Measurements from ENCODE around the gene PAGE1. TPM values are rescaled to one million over a fixed set of nuclear protein-coding genes. Genes with fewer than 3 reads are reported as not detected.
"Not testable (repeated sequence)": the region's sequence is repeated elsewhere in the genome, so short reads cannot be mapped to it uniquely, and the experiment has no call there.

The PAGE1 gene, protein sequence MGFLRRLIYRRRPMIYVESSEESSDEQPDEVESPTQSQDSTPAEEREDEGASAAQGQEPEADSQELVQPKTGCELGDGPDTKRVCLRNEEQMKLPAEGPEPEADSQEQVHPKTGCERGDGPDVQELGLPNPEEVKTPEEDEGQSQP
- total RNA-seq (2021; ENCODE audit: unreplicated experiment) (not detected), Bru-seq, nascent RNA (not detected), BruChase-seq, experiment 1, labeled RNA remaining after a 6-hour chase (not detected), BruChase-seq, experiment 2, labeled RNA remaining after a 2-hour chase (not detected)
- not detected in 2 replicates for polyA plus RNA-seq (2012)
- long read RNA-seq: 0 reads

- DNase-seq (ENCODE audit: low read depth, low spot score) (no peak), ATAC-seq (no peak)
- H3K9ac ChIP-seq (ENCODE audit: low read length): no peak within 1 kb of the TSS
- intact Hi-C loops (cut with micrococcal nuclease): no loop called here
- no peaks in the 10 kb centered on the region for H3K9me3 ChIP-seq (ENCODE audit: control insufficient read depth in 1 of 2, insufficient read depth in 1 of 2, low read depth in 1 of 2, low read length in 2 of 2)
- no peaks in the 10 kb centered on the region for H3K9me2 ChIP-seq (ENCODE audit: insufficient read depth)
- no peaks in the 10 kb centered on the region for H3K4me1 ChIP-seq (ENCODE audit: control insufficient read depth in 1 of 2, insufficient read depth in 2 of 2, low read length in 2 of 2)
- no peak within 1 kb of the TSS for H3K27ac ChIP-seq (ENCODE audit: low read depth, low read length)
- no peak within 1 kb of the TSS for H3K4me2 ChIP-seq (ENCODE audit: low read length)
- H3K36me3 ChIP-seq (ENCODE audit: control insufficient read depth in 1 of 2, insufficient read depth in 2 of 2, low read length in 2 of 2): no peaks in the 10 kb centered on the region
- TF ChIP-seq POLR2AphosphoS5 (IDR thresholded peaks at IDR 0.05; ENCODE audit: low read depth, low read length) (no peak), EGR1 (IDR thresholded peaks at IDR 0.05; ENCODE audit: low read depth) (no peak), YY1 (IDR thresholded peaks at IDR 0.05; ENCODE audit: extremely low read depth, insufficient replicate concordance, low read depth, low read length) (no peak)
- TF ChIP-seq, protein P1, sequence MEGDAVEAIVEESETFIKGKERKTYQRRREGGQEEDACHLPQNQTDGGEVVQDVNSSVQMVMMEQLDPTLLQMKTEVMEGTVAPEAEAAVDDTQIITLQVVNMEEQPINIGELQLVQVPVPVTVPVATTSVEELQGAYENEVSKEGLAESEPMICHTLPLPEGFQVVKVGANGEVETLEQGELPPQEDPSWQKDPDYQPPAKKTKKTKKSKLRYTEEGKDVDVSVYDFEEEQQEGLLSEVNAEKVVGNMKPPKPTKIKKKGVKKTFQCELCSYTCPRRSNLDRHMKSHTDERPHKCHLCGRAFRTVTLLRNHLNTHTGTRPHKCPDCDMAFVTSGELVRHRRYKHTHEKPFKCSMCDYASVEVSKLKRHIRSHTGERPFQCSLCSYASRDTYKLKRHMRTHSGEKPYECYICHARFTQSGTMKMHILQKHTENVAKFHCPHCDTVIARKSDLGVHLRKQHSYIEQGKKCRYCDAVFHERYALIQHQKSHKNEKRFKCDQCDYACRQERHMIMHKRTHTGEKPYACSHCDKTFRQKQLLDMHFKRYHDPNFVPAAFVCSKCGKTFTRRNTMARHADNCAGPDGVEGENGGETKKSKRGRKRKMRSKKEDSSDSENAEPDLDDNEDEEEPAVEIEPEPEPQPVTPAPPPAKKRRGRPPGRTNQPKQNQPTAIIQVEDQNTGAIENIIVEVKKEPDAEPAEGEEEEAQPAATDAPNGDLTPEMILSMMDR (IDR thresholded peaks at IDR 0.05 in 2 of 3, conservative IDR thresholded peaks at IDR 0.05 in 1 of 3; ENCODE audit: borderline replicate concordance in 1 of 3, insufficient read depth in 1 of 3, low read depth in 2 of 3, low read length in 2 of 3): peak in 2 of 3 experiments; percentile 13 to 24; a peak in 1 of 6 replicates
- no peaks in the 10 kb centered on the region for H3K79me2 ChIP-seq (ENCODE audit: insufficient read depth, low read length)
- CTCF ChIA-PET: no interaction called here
- no TSS peak for BruUV-seq (replicated peaks)
- RAD21 ChIA-PET (ENCODE audit: low non-redundant PET in 1 of 2, low total read pairs in 2 of 2, uncharacterized antibody in 2 of 2, unreplicated experiment in 2 of 2): no interaction called here
- H3K27me3 ChIP-seq (ENCODE audit: insufficient read depth, low read length): peaks cover 7% of the 10 kb centered on the region
- no peak within 1 kb of the TSS for H3K4me3 ChIP-seq (replicated peaks in 1 of 2; ENCODE audit: low read depth in 1 of 2, low read length in 2 of 2)
- POLR2A ChIA-PET: no interaction called here
- H2AFZ ChIP-seq (ENCODE audit: low read depth, low read length, poor library complexity, severe bottlenecking): no peak within 1 kb of the TSS
- H4K20me1 ChIP-seq (ENCODE audit: insufficient read depth): no peaks in the 10 kb centered on the region
Measured at GRCh38 chrX:49695276-49696180, at the start of gene PAGE1. PAGE1 (minus strand) TSS chrX:49695984; CDS start chrX:49694770, 1,214 bp downstream.

DNA sequence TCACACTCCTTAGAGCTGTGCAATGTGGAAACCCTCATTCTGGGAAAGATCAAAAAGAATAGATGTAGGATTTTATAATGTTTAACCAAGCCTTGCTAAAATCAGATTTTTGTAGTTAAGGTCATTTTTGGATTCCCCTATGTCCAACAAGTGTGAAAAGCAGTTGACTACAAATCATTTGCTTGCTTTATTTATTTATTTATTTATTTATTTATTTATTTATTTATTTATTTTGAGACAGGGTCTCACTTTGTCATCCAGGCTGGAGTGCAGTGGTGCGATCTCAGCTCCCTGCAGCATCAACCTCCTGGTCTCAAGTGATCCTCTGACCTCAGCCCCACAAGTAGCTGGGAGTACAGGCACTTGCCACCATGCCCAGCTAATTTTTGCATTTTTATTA, 45.7 kb upstream of the PAGE1 start:
- H2AFZ ChIP-seq (ENCODE audit: low read depth, low read length, poor library complexity, severe bottlenecking); H3K4me3 ChIP-seq (replicated peaks in 1 of 2; ENCODE audit: low read depth in 1 of 2, low read length in 2 of 2); H3K36me3 ChIP-seq (ENCODE audit: control insufficient read depth in 1 of 2, insufficient read depth in 2 of 2, low read length in 2 of 2); ATAC-seq; H3K9me3 ChIP-seq (ENCODE audit: control insufficient read depth in 1 of 2, insufficient read depth in 1 of 2, low read depth in 1 of 2, low read length in 2 of 2); POLR2A ChIA-PET; H3K4me1 ChIP-seq (ENCODE audit: control insufficient read depth in 1 of 2, insufficient read depth in 2 of 2, low read length in 2 of 2); BruUV-seq (replicated peaks); RAD21 ChIA-PET (ENCODE audit: low non-redundant PET in 1 of 2, low total read pairs in 2 of 2, uncharacterized antibody in 2 of 2, unreplicated experiment in 2 of 2); H3K4me2 ChIP-seq (ENCODE audit: low read length); H3K9me2 ChIP-seq (ENCODE audit: insufficient read depth); CTCF ChIA-PET; H3K9ac ChIP-seq (ENCODE audit: low read length); intact Hi-C loops (cut with micrococcal nuclease); H4K20me1 ChIP-seq (ENCODE audit: insufficient read depth); H3K79me2 ChIP-seq (ENCODE audit: insufficient read depth, low read length); H3K27ac ChIP-seq (ENCODE audit: low read depth, low read length); DNase-seq (ENCODE audit: low read depth, low spot score): not testable (repeated sequence)
- peaks cover 24% of the 10 kb centered on the region for H3K27me3 ChIP-seq (ENCODE audit: insufficient read depth, low read length)

Measured in HCT116 (cell line).